Motor neuron (in vitro differentiated cells): ENCODE results near the gene ABO. TPM values are rescaled to one million over a fixed set of nuclear protein-coding genes. Genes with fewer than 3 reads are reported as not detected.
"Not testable (repeated sequence)": the region's sequence is repeated elsewhere in the genome, so short reads cannot be mapped to it uniquely, and the experiment has no call there.

Experiments used
- ATAC-seq, 8 experiments: fragments of 200-7000 bp; cut with Tn5 transposase; replicated peaks in 6 of 8; 2 replicates each; pipeline ENCODE4 v1.8.0; 2021; ENCODE audit warnings: mild to moderate bottlenecking in 8 of 8, moderate library complexity in 8 of 8
- H3K27ac ChIP-seq, 2 donors: fragments of 250-450 bp; sonication (Bioruptor Pico); 2 replicates each; pipeline ENCODE4 v1.9.0; 2021; ENCODE audit warnings: antibody characterized with exemption in 2 of 2, mild to moderate bottlenecking in 2 of 2, moderate library complexity in 1 of 2
- H3K4me1 ChIP-seq, 2 donors: fragments of 250-450 bp; sonication (Bioruptor Pico); replicated peaks in 1 of 2; 2 replicates each; pipeline ENCODE4 v1.6.1; 2021; ENCODE audit warnings: antibody characterized with exemption in 2 of 2, mild to moderate bottlenecking in 2 of 2, moderate library complexity in 1 of 2
- H3K4me3 ChIP-seq, 5 donors: fragments of 250-450 bp; sonication (Bioruptor Pico); 2 replicates each; pipeline ENCODE4 v1.9.0; 2021; ENCODE audit warnings: antibody characterized with exemption in 5 of 5, mild to moderate bottlenecking in 5 of 5, moderate library complexity in 4 of 5
- WGBS, 10 experiments: fragments of 450-650 bp; shearing (Covaris generic); methylation state at CpG; one replicate each; pipeline ENCODE4 v1.0.0; 2022; 5-methylcytosine and 5-hydroxymethylcytosine counted together
- in situ Hi-C, 9 experiments: fragments of 400-800 bp; cut with MboI; loops; one replicate each; pipeline ENCODE4 v1.15.0; 2021; ENCODE audit warnings: low sequenced_read_pairs in 9 of 9, low pct_unique_long_range_greater_than_20kb in 2 of 9; ENCODE audit not compliant: unreplicated experiment in 9 of 9
- total RNA-seq, 8 experiments: library from RNA; unstranded; fragments of 300-600 nt; gene quantifications; 2 replicates each; pipeline versions ENCODE4 v1.2.3 to v1.2.4, GENCODE V29; 2022

The ABO gene
- total RNA-seq, result under 1 TPM in 6 of 8 experiments, not detected in 2; under 0.01 to 0.38 (median 0.12) TPM

DNA sequence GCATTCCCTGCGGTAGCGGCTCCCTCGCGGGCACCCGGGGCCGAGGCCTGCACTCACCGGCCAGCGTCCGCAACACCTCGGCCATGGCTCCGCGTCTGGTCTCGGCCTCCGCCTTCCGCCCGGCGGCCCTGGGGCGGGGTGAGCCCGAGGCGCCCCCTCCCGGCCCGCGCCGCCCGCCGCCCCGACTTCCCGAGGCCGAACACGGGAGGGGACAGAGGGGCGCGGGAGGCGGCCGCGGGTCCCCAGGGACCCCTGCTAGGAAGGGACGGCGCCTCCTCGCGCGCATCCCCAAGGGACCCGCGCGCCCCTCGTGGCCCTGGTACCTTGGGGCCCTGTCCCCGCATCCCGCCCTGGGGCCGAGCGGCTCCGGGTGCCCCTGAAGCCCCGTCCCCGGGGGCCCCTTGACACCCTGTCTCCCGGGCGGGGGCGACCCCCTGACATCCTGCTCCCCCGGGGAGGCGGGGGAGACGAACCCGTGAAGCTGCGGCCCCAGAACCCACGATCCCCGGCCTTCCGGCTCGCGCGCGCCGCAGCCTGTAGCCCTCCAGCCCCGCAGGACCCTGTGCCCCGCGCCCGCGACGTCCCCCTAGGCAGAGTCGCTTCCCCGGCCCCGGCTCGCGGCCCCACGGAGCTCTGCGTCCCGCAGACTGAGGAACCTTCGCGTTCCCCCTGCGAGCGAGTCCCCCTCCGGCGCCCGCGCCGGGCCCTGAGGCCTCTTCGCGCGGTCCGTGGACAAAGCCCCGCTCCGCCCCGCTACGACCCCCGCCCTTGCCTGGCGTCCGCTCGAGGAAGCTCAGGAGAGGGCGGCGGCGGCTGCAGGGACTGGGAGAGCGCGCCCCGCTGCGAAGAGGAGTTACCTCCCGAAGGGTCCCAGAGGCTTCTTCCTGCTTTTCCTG, at the start of gene ABO:
Gene ABO, minus strand, starts transcription at position 97 of the 896 bp plus-strand sequence.
- no peaks in the 10 kb centered on the region for H3K4me1 ChIP-seq
- peak within 1 kb of the TSS; percentile 8 to 24 (median 18) for H3K4me3 ChIP-seq
- in situ Hi-C loops, result no loop called here
- peak; percentile 29 to 79 (median 50) for ATAC-seq
- no peak within 1 kb of the TSS for H3K27ac ChIP-seq
- WGBS, 10 experiments, result no CpG with 5 or more reads among the region's 110 CpGs

DNA sequence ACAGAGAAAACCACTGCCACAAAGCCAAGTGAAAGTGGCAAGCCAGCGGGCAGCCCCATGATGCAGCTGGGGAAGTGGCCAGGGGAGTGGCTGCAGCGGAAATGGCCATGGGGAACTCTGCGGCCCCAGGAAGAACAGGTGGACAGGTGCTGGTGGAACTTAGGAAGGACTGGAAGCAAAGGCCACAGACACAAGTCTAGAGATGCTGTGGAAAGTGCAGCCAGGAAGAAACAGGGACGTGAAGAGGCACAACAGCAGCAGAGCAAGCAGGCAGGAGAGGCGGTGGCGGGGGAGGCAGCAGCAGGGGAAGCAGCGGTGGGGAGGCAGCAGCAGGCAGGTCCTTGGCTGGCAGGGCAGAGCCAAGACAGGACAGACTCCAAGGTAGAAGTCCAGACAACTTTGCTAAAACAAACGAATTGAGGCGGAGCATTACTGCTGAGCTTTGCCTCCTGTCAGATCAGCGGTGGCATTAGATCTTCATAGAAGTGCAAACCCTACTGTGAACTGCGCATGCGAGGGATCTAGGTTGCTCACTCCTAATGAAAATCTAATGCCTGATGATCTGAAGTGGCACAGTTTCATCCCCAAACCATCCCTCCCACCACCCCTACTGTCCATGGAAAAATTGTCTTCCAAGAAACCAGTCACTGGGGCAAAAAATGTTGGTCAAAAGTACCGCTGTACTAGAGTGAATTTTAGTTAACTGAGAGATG, 49.1 kb upstream of the ABO start:
- WGBS, 10 experiments, result 40 to 100% (median 77%) methylated on average over 1 to 6 of the region's 13 CpGs; no CpG with 5 or more reads in 4 of the 10 experiments
- no peak for ATAC-seq
- in situ Hi-C loops, result loop anchor here in 2 of 9 experiments (10.0 kb wide), 1 partner anchor 139 kb away; no protein-coding TSS in a partner anchor
- no peak overlapping the region for H3K4me3 ChIP-seq
- H3K4me1 ChIP-seq, result no peaks in the 10 kb centered on the region
- no peak overlapping the region for H3K27ac ChIP-seq

DNA sequence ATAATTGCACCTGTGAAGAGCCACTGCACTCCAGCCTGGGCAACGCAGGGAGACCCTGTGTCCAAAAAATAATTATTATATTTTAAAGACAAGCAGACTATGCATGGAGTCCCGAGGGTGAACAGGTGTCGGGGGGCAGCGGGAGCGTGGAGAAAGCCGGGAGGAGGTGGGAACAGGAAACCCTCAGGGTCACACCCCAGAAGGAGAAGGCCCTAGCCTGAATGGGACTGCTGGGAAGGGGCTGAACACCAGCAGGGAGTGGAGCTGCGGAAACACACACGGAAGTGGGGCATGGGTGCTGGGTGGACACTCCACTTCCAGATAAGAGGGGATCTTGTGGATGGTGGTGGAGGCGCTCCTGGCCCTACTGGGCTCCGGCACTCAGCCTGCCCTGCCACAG, 48.2 kb upstream of the ABO start:
- in situ Hi-C loops, result loop anchor here in 2 of 9 experiments (10.0 kb wide), 1 partner anchor 138 kb away; no protein-coding TSS in a partner anchor

DNA sequence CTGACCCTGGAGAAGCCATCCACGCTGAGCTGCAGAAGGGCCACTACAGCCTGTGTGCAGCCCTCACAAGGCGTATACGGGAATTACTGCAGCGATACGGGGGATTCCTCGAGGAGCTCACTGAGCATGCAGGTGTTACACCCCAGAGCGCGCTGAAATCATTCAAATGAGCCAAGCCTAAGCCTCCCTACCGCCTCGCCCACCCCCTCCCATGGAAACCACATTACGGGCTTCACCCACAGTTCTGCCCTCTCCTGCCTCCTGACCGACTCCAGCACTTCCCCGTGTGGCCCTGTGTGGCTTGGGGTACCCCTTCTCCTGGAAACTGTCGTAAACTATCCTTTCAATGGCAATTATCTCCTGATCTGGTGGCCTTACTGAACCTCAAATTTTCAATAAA, 47.7 kb upstream of the ABO start:
- H3K27ac ChIP-seq, result no peak overlapping the region
- no peak for ATAC-seq
- in situ Hi-C loops, result loop anchor here in 2 of 9 experiments (10.0 kb wide), 1 partner anchor 138 kb away; no protein-coding TSS in a partner anchor
- WGBS, 10 experiments, result 27 to 83% (median 75%) methylated on average over 3 to 6 of the region's 14 CpGs; no CpG with 5 or more reads in 6 of the 10 experiments
- no peak overlapping the region for H3K4me3 ChIP-seq
- no peaks in the 10 kb centered on the region for H3K4me1 ChIP-seq

More for the DNA sequence above, 48.2 kb upstream of the ABO start:
- no peak for ATAC-seq
- 40 to 85% (median 75%) methylated on average over 1 to 8 of the region's 10 CpGs; no CpG with 5 or more reads in 5 of the 10 experiments for WGBS, 10 experiments
- no peaks in the 10 kb centered on the region for H3K4me1 ChIP-seq
- H3K27ac ChIP-seq, result no peak overlapping the region
- H3K4me3 ChIP-seq, result no peak overlapping the region

DNA sequence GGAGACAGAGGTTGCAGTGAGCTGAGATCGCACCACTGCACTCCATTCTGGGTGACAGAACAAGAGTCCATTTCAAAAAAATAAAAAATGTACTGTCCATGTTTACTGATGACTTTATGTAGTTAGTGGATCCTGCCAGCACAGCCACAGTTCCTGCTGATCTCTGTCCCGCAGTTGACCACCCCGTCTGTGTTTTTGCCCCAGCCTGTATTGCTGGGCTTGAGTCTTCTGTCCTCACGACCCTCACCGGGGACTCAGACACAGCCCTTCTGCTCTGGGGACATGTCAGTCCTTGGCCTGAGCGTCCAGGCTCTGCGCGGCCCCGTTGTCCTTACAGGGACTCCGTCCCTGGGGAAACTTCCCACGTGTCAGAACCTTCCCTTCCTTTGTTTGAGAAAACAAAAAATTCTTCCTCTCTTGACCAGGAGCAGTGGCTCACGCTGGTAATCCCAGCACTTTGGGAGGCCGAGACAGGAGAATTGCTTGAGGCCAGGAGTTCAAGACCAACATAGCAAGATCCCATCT, 46.5 kb upstream of the ABO start:
- Histone ChIP-seq H3K4me1 (no peaks in the 10 kb centered on the region), H3K4me3 (no peak overlapping the region), H3K27ac (no peak overlapping the region)
- in situ Hi-C loops, result loop anchor here in 2 of 9 experiments (10.0 kb wide), 1 partner anchor 137 kb away; no protein-coding TSS in a partner anchor
- no peak for ATAC-seq
- 73 to 100% (median 82%) methylated on average over 1 to 9 of the region's 13 CpGs; no CpG with 5 or more reads in 4 of the 10 experiments for WGBS, 10 experiments

DNA sequence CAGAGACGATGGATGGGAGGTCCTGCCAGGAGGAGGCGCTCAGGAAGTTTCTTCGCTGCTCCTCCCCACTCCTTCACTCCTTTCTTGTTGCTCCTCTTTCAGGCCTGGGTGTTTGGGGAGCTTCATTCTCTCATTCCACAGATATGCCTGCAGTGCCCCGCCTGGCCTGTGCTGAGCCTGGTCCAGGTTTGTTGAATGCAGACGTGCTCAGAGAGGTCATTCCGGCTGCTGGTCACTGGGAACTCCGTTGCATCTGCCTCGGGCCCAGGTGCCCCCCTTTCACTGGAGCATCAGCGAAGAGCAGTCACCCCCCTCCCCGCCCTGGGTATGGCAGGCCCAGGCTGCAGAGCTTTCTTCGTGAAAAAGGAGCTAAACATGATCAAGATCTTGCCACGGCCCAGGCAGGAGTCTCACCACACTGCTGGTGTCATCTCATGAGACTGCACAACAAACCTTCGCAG, 45.5 kb upstream of the ABO start:
- Histone ChIP-seq H3K4me1 (no peaks in the 10 kb centered on the region), H3K4me3 (no peak overlapping the region), H3K27ac (no peak overlapping the region)
- ATAC-seq, result peak in 1 of 8 experiments; percentile 35
- in situ Hi-C loops, result loop anchor here in 2 of 9 experiments (10.0 kb wide), 1 partner anchor 136 kb away; no protein-coding TSS in a partner anchor
- WGBS, 10 experiments, result 46 to 89% (median 80%) methylated on average over 1 to 8 of the region's 13 CpGs; no CpG with 5 or more reads in 3 of the 10 experiments

DNA sequence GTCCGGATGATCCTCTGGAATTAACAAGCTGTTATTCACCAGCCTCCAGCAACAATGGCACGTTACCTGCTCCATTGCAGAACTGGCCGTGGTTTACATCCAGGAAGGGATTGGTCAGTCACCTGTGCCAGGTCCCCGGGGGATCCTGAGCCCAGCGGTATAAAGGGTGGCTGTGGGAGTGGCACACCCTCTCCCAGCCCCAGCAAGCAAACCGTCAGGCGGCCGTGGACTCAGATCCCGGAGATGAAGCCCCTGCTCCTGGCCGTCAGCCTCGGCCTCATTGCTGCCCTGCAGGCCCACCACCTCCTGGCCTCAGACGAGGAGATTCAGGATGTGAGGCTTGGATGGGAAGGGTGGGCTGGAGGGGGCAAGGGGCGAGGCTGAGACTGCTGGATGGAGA, 42.5 kb upstream of the ABO start:
- WGBS, 10 experiments, result no CpG with 5 or more reads among the region's 13 CpGs

DNA sequence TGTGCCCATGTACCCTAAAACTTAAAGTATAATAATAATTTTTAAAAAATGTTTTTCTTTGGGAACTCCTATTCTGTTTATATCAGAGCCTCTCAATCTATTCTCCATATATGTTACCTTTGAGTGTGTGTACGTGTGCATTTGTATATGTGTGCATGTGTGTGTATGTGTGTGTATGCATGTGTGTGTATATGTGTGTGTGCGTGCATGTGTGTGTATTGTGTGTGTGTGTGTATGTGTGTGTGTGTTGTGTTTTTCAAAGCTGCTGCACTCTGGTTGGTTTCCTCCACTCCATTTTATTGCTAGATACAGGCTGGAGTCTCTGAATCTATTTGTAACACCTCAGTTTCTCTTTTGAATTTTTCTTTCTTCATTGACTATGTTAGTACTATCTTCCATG, 41.0 kb upstream of the ABO start:
- 0 to 80% (median 64%) methylated on average over 1 to 2 of the region's 2 CpGs; no CpG with 5 or more reads in 6 of the 10 experiments for WGBS, 10 experiments
- H3K4me3 ChIP-seq, result no peak overlapping the region
- no peaks in the 10 kb centered on the region for H3K4me1 ChIP-seq
- H3K27ac ChIP-seq, result no peak overlapping the region
- in situ Hi-C loops, result no loop called here
- no peak for ATAC-seq

More for the DNA sequence above, 42.5 kb upstream of the ABO start:
- ATAC-seq, H3K27ac ChIP-seq, in situ Hi-C loops, H3K4me3 ChIP-seq, H3K4me1 ChIP-seq: not testable (repeated sequence)

DNA sequence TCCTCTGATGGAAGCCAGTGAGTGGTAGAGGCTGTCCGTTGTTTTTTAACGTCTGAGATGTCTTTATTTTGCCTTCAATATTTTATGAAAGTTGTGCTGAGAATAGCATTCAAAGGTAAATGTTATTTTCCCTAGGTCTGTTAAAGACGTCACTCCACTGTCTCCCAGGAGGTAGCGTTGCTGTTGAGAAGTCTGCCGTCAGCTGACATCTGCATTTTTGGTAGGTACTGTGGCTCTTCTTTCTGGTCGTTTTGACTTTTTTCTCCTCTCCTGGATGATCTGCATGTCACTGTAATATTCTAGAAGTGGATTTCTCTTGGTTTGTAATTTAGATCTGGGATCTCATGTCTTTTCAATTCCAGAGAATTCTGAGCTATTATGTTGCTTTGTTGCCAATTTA, 34.6 kb upstream of the ABO start:
- in situ Hi-C loops, result no loop called here
- Histone ChIP-seq H3K27ac (no peak overlapping the region), H3K4me1 (no peaks in the 10 kb centered on the region), H3K4me3 (no peak overlapping the region)
- WGBS, 10 experiments, result 22 to 100% (median 75%) methylated on average over 1 to 5 of the region's 6 CpGs; no CpG with 5 or more reads in 2 of the 10 experiments
- no peak for ATAC-seq

DNA sequence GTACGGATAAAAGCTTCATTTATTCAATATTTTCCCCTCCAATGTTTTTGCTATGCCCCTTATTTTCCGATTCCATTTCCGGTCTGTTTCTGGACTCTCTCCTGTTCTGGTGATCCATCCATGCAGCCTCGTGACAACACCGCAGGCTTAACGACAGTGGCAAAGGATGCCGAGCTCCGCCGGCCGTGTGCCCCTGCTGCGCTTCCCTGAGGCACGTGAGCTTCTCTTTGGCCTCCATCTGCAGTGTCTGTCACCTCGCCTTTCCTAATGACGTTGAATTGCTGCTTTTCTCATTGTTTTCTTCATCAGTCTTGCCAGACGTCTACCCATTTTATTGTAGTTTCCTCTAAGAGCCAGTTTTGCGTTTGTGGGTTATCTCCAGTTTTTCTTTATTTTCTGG, 32.3 kb upstream of the ABO start:
- no peak for ATAC-seq
- H3K27ac ChIP-seq, result no peak overlapping the region
- in situ Hi-C loops, result no loop called here
- H3K4me3 ChIP-seq, result no peak overlapping the region
- H3K4me1 ChIP-seq, result no peaks in the 10 kb centered on the region
- 16 to 100% (median 61%) methylated on average over 3 to 14 of the region's 16 CpGs; no CpG with 5 or more reads in 1 of the 10 experiments for WGBS, 10 experiments

DNA sequence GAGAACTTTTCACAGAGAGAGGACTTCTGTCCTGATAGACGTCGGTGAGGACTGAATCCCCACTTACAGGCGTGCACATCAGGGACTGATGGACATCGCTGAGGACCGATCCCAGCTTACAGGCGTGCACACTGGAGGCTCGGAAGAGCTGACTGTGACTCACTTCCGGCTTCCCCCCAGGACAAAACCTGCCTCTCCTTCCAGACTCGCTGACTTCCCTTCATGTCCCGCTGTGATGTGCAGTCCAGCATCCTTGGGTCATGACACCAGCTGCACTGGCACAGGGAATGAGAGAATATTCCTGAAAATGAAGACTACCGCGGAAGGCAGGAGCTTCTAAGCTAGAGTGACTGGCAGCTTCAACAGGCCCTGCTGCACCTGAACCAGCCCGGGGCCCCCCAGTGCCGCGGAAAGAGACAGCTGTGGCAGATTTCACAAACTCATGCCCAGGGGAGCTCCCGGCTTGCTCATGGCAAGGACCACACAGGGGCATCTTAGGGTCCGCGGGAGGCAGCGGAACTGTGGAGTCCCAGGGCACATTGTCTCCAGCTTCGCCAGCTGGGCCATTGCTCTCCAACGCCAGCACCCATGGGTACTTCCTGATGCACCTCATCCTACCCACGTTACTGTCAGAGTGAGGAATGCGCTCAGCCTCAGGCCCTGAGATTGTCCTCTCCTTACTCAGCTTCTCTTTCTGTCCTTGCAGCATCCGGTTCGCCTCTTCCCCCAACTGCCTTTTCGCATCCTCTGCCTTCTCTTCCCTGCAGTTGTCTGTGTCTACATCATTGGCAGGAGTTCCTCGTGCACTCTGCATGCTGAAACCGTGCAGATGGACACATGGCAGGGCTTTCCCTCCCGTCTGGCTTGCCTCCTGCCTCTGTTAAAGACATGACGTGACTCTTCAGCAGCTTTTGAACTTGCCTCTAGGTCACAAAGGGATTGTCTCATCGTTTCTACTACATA, 31.5 kb upstream of the ABO start:
- whole genome bisulfite sequencing, 10 experiments, result 0 to 87% (median 50%) methylated on average over 1 to 19 of the region's 31 CpGs; no CpG with 5 or more reads in 1 of the 10 experiments

DNA sequence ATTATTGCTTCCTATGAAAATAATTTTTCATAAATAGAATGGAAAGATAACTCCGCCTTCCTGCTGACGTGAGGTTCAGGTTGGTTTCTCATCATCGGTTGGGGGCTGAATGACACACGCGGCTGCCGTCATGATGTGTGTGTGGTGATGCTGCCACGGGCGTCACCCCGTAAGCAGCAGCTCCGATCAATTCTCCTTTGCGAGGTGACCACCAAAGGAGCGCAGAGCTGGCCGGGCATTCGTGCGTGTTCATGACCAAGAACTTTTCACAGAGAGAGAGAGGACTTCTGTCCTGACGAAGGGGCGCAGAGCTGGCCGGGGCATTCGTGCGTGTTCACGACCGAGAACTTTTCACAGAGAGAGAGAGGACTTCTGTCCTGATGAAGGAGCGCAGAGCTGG, 30.7 kb upstream of the ABO start:
- ATAC-seq, result no peak
- H3K4me3 ChIP-seq, result no peak overlapping the region
- in situ Hi-C loops, result no loop called here
- H3K4me1 ChIP-seq, result no peaks in the 10 kb centered on the region
- H3K27ac ChIP-seq, result no peak overlapping the region
- 39 to 100% (median 72%) methylated on average over 1 to 15 of the region's 23 CpGs; no CpG with 5 or more reads in 4 of the 10 experiments for WGBS, 10 experiments

More for the DNA sequence above, 31.5 kb upstream of the ABO start:
- no peaks in the 10 kb centered on the region for H3K4me1 ChIP-seq
- H3K27ac ChIP-seq, result no peak overlapping the region
- ATAC-seq, result peak in 2 of 8 experiments; percentile 50 to 71
- H3K4me3 ChIP-seq, result no peak overlapping the region
- in situ Hi-C loops, result no loop called here
